Epithelial cell of esophagus (primary cell): Measurements from ENCODE around the gene POU2F1.

Experiments
- DNase-seq: peaks from one replicate; pipeline ENCODE4 v3.0.0; 2010; ENCODE audit warnings: low read depth
- H3K4me3 ChIP-seq: 2 replicates; pipeline ENCODE4 v1.5.1; 2011; ENCODE audit warnings: mild to moderate bottlenecking, low read length, control low read depth
- TF ChIP-seq, protein P1 (sequence below): IDR thresholded peaks from 2 replicates; pipeline ENCODE4 v1.5.1; 2011; ENCODE audit warnings: low read depth, mild to moderate bottlenecking, low read length, control low read depth, inconsistent platforms; ENCODE audit not compliant: insufficient read depth; ENCODE audit errors: missing control alignments

The POU2F1 gene

DNA sequence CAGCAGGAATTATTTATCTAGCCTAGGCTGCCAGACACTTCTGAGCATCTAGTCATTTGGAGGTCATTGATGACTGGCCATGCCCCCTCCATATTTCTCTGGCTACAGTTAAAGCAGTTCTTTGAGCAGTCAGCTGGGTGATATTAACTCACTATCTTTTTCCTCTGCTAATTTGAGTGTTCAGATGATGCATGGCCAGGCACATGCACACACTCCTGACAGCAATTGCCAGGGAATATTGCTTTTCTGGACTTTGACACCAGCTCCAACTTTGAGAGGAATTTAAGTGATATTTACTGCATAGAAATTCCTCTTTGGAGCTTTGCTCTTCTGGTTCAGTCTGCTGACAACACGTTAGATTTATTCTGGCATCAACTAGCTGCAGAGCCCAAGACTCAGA lies 245.1 kb downstream of the POU2F1 start:
- no peak overlapping the region for H3K4me3 ChIP-seq
- TF ChIP-seq, protein P1, sequence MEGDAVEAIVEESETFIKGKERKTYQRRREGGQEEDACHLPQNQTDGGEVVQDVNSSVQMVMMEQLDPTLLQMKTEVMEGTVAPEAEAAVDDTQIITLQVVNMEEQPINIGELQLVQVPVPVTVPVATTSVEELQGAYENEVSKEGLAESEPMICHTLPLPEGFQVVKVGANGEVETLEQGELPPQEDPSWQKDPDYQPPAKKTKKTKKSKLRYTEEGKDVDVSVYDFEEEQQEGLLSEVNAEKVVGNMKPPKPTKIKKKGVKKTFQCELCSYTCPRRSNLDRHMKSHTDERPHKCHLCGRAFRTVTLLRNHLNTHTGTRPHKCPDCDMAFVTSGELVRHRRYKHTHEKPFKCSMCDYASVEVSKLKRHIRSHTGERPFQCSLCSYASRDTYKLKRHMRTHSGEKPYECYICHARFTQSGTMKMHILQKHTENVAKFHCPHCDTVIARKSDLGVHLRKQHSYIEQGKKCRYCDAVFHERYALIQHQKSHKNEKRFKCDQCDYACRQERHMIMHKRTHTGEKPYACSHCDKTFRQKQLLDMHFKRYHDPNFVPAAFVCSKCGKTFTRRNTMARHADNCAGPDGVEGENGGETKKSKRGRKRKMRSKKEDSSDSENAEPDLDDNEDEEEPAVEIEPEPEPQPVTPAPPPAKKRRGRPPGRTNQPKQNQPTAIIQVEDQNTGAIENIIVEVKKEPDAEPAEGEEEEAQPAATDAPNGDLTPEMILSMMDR, result no peak
- DNase-seq, result no peak

DNA sequence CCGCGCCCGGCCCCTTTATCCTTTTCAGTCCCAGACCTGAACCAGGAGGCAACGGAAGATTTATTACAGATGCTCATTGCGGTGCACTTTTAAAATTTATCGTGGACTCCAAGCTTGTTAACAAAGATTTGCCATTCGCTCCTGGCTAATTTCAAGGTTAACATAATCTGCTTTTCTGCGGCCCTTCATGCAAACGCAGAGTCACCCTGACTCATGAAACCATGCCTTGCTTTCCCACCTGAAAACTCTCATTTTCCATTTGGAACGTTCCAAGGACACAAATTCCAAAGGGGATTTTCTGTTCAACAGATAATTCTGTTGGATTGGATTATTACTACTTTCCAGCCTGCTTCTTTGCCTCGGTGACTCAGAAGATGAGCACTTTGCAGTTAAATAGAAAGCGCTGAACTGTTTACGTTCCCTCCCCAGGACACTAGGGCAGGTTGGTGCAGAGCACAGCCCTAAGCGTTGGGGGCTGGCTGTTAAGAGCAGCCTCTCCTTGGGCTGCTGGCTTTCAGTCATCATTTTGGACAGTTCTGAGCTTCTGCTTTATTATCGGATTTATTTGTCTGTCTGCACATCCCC lies 246.5 kb downstream of the POU2F1 start:
- TF ChIP-seq, protein P1, result no peak
- no peak overlapping the region for H3K4me3 ChIP-seq
- DNase-seq, result peak; percentile 54

DNA sequence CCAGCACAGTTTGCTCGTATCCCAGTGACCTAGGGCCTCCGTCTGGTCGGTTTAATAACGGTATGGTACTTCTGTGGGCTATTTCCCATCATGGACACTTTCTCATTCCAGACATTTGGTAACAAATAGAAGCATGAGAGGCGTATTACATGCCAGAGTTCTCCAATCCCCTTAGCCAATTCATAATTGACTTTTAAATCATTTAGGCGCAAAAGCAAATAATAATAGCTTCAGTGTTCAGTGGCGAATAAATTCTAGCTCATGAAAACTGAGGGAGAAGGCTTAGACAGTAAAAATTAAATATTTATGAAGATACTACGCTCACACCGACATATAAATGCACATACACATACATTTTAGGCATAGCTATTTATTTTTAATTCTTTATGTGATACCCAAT lies 247.1 kb downstream of the POU2F1 start:
- H3K4me3 ChIP-seq, result no peak overlapping the region
- TF ChIP-seq, protein P1, result no peak
- DNase-seq, result no peak

DNA sequence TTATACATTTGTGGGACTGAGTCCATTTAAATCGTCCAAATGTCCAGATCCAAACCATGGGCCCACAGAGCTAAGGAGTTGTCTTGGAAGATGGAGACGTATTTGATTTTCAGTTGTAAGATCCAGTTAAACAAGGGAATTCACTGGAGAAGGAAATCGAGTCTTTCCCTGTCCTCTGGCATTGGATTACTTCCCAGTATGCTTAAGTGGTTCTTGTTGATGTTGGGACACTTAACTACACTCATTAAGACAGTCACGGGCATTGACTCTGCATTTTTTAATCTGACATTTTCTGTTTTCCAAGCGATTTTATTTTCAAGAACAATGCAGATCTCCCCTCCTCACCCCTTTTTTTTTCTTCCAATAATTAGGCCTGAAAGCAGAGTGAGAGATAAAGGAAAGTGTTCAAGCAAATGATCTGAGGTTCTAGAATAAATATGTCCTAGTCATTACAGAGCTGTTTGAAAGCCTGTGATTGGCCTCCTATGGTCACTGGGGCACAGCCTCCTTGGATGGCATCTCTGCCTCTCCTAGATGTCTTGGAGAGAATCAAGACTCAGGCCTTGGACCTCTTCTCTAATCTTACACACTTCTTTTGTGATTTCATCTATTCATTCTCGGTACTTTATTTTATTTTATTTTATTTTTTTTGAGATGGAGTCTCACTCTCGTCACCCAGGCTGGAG lies 248.7 kb downstream of the POU2F1 start:
- no peak for DNase-seq
- no peak overlapping the region for H3K4me3 ChIP-seq
- TF ChIP-seq, protein P1, result no peak

DNA sequence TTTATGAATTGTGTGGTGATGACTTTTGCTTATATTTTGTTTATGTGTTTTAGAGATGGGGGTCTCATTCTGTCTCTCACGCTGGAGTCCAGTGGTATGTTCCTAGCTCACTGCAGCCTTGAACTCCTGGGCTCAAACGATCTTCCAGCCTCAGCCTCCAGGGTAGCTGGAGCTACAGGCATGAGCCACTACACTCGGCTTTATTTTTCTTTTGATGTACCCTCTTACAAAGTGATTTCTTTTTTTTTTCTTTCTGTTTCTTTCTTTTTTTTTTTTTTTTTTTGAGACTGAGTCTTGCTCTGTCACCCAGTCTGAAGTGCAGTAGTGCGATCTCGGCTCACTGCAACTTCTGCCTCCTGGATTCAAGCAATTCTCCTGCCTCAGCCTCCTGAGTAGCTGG lies 250.9 kb downstream of the POU2F1 start:
- no peak for DNase-seq
- TF ChIP-seq, protein P1, result no peak
- H3K4me3 ChIP-seq, result no peak overlapping the region

DNA sequence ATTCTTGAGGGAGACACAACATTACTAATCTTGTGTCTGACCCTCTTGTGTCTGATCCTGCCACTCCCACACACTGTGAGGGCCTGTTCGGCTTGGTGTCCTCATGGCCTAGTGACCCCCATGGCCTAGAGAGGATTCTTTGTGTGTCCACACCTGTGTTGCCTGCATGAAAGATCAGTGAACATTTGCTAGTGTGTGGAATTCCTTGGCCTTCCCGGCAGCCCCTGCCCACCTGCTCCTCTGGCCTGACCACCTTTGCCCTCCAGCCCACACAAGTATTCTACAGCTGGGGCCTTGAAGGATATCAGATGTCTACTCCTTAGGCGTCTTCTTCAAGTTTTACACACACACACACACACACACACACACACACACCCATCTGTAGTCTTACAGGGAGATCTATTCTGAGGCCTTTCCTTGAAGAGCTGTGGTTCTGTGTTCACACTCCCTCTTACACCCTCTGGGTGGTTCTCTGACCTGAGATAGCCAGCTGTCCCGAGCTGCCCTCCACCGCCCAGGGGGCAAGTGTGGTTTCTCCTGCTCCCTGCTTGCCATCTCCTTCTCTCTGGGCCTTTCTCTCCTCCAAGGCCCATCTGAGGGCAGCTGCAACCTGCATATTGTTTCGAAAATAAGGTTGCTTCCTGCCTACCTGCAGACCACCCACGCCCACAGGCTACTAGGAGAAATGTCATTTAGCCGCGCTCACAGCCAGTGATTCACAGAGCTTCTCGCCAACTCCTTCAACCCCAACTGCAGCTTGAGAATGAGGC lies 252.3 kb downstream of the POU2F1 start:
- TF ChIP-seq, protein P1, result no peak
- no peak for DNase-seq
- H3K4me3 ChIP-seq, result no peak overlapping the region
